NCI-H446 treated with DMSO at 0.1 percent for 48 hours (cell line): ENCODE results near the gene CD47.

Experiments
- DNase-seq: peaks from one replicate; lab custom pipeline; 2025; lab: John Stamatoyannopoulos, UW

Gene CD47

GRCh38 chr3:108013141-108014055 is 77.4 kb downstream of the CD47 start:
- no peak for DNase-seq

DNA sequence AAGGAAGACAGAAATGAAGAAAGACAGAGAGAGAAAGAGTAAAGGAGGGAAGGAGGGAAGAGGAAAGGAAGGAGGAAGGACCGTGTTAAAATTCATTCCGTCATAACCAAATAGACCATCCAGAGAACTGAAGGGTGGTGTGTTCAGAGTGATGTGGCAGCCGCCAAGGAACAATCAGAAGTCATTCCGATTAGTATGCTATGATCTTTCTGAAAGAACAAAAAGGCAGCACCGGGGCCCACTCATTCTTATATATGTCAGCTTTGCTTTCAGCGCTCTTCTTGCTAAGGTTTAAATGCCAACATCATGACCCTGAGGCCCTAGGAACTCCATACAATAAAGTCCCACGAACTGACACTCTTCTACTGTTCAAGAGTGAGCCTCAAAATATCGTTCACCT is 78.5 kb downstream of the CD47 start:
- no peak for DNase-seq

DNA sequence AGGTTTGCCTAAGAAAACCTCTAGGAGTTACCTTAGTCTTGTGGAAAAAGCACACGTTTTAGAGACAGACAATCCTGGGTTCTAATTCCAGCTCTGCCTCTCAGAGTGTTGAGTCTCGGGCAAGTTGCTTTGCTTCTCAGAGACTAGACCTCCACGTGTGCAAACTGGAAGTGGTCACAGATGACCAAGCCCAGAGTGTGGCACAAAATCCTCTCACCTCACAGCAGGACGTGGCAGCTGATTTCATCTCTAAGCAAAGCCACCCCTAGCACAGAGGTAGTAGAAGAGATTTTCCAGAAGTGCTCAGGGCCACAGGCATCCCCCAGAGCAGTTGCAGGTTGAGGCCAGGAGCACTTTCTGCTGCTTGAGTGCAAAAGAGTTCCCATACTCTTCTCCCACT is 79.2 kb downstream of the CD47 start:
- no peak for DNase-seq

DNA sequence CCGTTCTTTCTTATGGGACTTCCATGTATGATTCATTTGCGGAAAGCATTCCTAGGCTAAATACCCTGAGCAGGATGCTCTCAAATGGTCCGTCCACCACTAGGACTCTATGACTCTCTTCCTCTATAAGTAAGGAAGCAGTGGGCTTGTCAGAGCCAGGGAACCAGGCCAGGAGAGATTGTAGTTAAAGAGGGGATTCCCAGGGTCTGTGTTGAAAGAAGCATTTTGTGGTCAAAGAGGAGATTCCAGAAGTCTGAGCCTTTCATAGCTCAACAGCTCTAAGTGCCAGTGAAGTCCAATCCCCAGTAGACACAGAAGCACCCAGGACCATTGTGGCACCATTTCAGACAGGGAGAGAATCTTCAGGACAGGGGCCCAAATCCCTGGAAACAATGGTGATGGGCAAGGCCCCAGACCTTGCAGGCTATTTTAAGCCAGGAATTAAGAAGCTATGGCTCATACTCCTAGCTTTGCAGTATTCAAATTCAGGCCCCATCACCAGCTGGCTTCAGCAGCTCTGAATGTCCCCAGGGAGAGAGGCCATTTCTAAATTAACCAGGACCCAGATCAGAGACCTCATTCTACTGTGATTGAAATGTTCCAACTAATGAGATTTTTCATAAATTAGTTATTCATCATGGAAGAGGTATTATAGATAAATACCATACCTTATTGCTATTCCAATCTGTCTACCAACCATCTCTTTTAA is 81.7 kb downstream of the CD47 start:
- DNase-seq, result no peak

- no peak for DNase-seq
These were observed 82.7 kb downstream of the CD47 start for GRCh38 chr3:108008106-108008505.

GRCh38 chr3:108006881-108007331 is 83.9 kb downstream of the CD47 start:
- DNase-seq, result peak; percentile 33

DNA sequence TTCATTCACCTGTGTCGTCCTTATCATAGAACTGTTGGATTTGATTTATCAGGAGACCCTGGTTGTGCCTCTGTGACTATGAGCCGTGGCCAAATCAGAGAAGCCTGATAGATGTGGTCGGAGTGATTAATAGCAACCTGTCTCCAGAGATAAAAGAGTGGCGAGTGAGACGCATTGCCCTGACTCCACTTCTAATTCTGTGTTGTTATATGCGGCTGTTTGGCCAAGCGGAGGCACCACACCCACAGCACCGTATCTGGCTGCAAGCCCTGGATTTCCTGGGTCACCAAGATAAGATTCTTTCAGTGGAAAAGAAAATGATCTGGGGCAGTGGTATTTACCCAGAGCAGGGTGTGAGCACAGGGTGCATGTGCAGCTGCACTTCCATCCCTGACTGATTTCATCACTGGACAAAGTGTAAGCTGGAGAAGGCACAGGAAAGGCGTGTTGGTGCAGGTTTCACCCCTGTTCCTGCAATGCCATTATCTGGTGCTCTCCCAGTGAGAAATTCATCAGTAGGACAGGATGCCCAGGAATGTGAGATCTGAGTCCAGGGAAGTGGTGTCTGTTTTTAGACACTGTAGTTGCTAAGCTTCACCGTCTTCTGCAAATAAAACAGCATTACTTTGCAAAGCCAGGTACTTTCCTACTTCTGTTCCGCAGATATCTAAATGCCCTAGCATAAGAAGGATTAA is 84.6 kb downstream of the CD47 start:
- no peak for DNase-seq

DNA sequence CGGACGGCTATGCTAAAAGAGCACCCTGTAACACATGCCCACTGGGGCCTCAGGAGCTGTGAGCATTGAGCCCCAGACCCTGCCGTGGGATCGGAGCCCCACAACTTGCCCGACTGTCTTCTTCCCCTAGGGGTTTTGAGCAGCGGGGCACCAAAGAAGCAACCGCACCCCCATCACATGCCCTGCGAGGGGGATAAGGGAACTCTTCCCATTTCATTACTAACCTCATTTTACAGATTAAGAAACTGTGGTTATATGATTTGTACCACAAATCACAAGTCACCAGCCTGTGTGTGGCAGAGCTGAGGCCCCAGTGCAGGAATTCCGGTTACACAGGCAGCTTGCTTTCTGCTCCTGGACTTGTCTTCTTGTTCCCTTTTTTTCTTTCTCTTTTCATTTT is 86.2 kb downstream of the CD47 start:
- DNase-seq, result no peak

GRCh38 chr3:108001457-108001856 is 89.4 kb downstream of the CD47 start:
- no peak for DNase-seq

DNA sequence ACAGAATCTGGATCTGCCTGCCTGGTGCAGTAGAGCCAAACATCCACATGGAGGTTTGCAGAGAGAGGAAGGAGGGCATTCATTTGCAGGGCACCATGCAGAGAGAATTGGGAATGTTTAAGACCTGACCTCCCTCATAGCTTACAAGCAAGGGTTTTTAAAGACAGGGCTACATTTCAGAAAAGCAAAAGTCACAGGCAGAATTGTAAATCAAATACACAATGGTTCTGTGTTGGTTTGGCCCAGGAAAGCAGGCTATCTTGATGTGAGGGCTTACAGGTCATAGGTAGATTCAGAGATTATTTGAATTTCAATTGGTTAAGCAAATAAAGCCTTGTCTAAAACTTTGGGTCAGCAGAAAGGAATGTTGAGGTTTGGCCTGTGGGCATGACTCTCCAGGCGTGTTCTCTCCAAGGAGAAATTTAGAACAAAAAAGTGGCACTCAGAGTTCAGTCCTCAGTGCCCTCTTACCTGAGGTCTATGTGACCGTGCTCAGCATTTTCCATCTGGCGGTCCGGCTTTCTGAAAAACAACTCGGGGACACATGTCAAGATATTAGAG is 91.5 kb downstream of the CD47 start:
- DNase-seq, result no peak

DNA sequence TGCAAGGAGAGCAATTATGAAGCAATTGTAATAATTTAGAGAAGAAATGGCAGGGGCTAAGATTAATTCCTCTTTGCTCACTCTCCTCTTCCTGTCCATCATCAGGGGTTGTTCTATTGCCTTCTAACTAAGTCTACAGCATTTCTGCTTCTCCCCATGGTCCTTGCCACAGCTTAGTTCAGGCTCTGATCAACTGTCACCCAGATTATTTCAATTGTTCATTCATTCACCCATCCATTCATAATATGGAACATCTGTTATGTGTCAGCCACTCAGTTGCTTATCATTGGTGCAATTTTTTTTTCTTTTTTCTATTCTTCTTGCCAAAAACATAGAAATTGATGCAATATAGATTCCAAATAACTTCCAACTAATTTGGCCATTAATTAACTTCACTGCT is 93.2 kb downstream of the CD47 start:
- DNase-seq, result no peak

- DNase-seq, result no peak
These were observed 95.0 kb downstream of the CD47 start for GRCh38 chr3:107995823-107996222.

DNA sequence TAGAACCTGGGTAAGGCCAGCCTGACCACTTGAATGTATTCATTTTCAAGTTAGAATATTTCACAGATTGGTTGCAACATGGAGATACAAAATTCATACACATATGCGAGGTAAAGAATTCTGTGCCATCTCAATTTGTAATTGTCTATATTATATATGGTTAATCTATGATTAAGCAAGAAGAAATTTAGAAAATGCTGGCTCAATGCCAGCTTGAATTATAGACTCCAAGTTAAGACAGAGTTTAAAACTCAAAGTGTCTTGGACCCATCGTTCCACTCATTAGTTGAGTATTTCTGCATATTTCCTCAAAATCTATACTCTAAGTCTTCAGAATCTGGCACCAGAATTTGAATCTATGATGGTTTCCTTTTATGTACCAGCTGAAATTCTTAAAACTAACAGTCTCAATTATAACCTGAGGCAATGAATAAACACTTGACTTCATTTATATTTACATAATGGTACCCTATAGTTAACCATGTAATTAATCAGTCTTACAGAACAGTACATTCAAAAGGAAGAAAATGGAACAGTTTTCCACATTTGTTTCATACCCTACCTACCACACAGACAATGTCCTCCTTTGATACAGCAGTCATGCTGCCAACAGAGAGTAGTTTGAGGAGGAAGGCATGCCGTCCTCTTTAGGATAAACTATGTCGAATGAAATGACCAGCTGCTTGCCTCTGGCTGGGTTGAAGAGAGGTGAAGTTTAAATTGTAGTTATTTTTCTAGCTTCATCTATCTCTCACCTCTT is 95.7 kb downstream of the CD47 start:
- DNase-seq, result no peak

GRCh38 chr3:107994181-107994580 is 96.7 kb downstream of the CD47 start:
- no peak for DNase-seq

GRCh38 chr3:107993771-107994170 is 97.1 kb downstream of the CD47 start:
- DNase-seq, result no peak
